Measurements from ENCODE around the gene FKBP6.
"Not testable (repeated sequence)": the region's sequence is repeated elsewhere in the genome, so short reads cannot be mapped to it uniquely, and the experiment has no call there.

FKBP6 gene

GRCh38 chr7:73399185-73400050 lies 71.5 kb downstream of the FKBP6 start:
- DNase-seq: not testable (repeated sequence)

- not testable (repeated sequence) for DNase-seq
Observed at GRCh38 chr7:73404860-73405259, 76.9 kb downstream of the FKBP6 start.
